AG04449 (cell line): ENCODE measurements around the gene CFAP99.

Experiments used
- CTCF ChIA-PET: fragments of 350-600 bp; formaldehyde crosslinking; extraction: SDS; loops from one replicate; lab custom pipeline; 2021; ENCODE audit warnings: antibody characterized with exemption; lab: Yijun Ruan, JAX
- POLR2A ChIA-PET: fragments of 400-600, 350-600 bp; formaldehyde crosslinking; extraction: SDS; loops from one replicate; lab custom pipeline; 2020; ENCODE audit warnings: antibody characterized with exemption, inconsistent platforms; lab: Yijun Ruan, JAX
- DNase-seq: peaks from one replicate; pipeline ENCODE4 v3.0.0-alpha.2; 2010; ENCODE audit warnings: low read depth, low spot score
- H3K4me3 ChIP-seq: 2 replicates; pipeline ENCODE4 v1.5.1; 2011; ENCODE audit warnings: low read depth, mild to moderate bottlenecking, control low read depth, low read length
- TF ChIP-seq, protein P1 (sequence below): IDR thresholded peaks from one replicate; pipeline ENCODE4 v1.5.1; 2011; ENCODE audit warnings: mild to moderate bottlenecking, moderate library complexity, low read length, control low read depth, inconsistent platforms; ENCODE audit not compliant: insufficient read depth; ENCODE audit errors: missing control alignments

Gene CFAP99

DNA sequence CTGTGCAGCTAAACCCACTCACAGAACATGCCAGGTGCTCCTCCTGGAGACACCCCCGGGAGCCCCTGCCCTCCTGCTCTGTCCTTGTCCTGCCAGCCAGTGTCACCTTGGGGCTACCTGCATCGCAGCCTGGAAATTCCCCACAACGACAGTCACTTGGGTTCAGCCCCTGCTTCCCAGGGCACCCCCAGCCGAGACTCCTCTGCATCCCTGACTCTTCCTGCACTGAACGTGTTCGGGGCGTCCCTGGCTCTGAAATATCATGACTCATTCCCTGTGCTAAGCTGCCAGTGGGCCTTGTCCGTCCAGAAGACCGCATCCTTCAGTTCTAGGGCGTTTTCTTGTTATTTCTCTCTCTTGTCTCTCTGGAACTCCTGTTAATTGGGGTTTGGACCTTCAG lies 5.8 kb downstream of the CFAP99 start:
- CTCF ChIA-PET = interaction anchor here (1.0 to 2.0 kb wide), 3 partner anchors 11 to 205 kb away, joined by 3 to 7 read pairs (median 3); no protein-coding TSS in a partner anchor
- POLR2A ChIA-PET = no interaction called here
- TF ChIP-seq, protein P1, sequence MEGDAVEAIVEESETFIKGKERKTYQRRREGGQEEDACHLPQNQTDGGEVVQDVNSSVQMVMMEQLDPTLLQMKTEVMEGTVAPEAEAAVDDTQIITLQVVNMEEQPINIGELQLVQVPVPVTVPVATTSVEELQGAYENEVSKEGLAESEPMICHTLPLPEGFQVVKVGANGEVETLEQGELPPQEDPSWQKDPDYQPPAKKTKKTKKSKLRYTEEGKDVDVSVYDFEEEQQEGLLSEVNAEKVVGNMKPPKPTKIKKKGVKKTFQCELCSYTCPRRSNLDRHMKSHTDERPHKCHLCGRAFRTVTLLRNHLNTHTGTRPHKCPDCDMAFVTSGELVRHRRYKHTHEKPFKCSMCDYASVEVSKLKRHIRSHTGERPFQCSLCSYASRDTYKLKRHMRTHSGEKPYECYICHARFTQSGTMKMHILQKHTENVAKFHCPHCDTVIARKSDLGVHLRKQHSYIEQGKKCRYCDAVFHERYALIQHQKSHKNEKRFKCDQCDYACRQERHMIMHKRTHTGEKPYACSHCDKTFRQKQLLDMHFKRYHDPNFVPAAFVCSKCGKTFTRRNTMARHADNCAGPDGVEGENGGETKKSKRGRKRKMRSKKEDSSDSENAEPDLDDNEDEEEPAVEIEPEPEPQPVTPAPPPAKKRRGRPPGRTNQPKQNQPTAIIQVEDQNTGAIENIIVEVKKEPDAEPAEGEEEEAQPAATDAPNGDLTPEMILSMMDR = no peak
- no peak for DNase-seq
- H3K4me3 ChIP-seq = no peak overlapping the region

DNA sequence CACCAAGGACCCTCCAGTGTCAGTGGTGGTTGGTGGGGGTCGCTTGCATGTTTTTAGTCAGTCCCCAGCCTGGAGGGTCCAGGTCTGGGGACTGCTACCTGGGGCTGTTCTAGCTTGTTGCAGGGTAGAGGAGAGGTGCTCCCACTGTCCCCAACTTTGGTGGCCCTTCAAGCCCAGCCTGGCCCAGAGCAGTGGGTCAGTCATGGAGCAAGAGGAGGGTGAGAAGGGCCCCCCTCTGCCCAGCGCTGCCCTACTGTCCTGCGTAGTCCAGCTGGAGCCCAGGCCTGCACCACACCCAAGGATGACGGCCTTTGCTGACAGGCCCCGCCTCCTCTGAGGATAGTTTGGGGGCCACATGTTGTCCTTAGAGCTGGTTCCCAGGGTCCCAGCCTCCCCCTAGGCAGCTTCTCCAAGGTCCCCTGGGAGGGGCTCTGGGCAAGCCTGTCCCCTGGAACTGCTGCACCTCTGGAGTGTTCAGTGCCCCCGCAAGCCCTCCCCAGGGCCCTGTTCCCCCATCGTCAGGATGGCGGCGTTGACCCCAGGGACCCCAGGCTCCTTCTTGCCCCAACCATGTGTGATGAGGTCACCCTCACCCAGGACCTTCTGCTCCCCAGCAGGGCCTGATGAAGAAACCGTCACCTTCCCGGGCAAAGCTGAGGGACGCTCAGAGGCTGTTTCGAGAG lies 6.8 kb downstream of the CFAP99 start:
- CTCF ChIA-PET = interaction anchor here (1.0 to 2.0 kb wide), 2 partner anchors 11 to 12 kb away, joined by 3 to 7 read pairs; no protein-coding TSS in a partner anchor
- no peak for DNase-seq
- no peak overlapping the region for H3K4me3 ChIP-seq
- TF ChIP-seq, protein P1 = no peak
- POLR2A ChIA-PET = no interaction called here

DNA sequence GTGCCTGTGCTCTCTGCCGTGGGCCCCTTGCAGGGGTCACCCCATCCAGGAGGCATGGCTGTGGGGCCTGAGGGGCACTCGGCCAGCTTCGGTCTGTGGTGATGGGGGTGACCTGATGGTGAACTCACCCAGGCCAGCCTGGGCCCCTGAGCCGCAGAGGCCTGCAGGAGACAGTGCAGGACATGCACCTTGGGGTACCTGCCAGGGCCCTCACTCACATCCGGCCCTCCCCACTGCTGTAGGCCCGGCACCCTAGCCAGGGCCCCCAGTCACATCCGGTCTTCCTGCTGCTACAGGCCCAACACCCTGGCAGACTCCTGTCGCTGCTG lies 7.3 kb downstream of the CFAP99 start:
- H3K4me3 ChIP-seq = no peak overlapping the region
- ChIA-PET POLR2A (no interaction called here), CTCF (interaction anchor here (2.0 kb wide), 1 partner anchor 10 kb away, joined by 7 read pairs; no protein-coding TSS in a partner anchor)
- DNase-seq = no peak
- TF ChIP-seq, protein P1 = no peak

DNA sequence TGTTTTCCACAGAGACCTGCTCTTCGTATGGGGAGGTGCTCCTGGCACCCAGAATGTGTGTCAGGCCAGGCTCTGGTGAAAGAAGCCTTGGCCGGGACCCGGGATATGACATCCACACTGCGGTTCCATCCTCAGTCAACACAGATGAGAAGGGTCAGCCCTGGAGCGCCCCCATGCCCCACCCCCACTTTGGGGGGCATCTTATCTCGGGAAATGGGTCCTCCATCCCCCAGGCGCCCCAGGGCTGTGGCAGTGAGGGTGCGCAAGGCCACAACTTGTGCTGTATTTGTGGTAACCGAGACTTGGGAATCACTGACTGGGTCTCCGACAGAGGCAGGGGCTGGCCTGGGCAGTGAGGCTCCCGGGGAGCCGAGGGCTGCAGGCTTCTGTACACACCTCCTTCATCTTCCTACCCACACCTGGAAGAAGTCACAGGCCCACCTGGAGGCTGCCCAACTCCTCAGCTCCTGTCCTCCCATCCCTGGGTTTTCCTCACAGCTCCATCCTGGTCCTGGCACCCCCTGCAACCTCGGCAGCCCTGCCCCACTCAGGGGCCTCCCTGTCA lies 8.0 kb downstream of the CFAP99 start:
- TF ChIP-seq, protein P1 = no peak
- H3K4me3 ChIP-seq = no peak overlapping the region
- ChIA-PET CTCF (interaction anchor here (2.0 kb wide), 1 partner anchor 10 kb away, joined by 11 read pairs; no protein-coding TSS in a partner anchor), POLR2A (no interaction called here)
- DNase-seq = no peak

DNA sequence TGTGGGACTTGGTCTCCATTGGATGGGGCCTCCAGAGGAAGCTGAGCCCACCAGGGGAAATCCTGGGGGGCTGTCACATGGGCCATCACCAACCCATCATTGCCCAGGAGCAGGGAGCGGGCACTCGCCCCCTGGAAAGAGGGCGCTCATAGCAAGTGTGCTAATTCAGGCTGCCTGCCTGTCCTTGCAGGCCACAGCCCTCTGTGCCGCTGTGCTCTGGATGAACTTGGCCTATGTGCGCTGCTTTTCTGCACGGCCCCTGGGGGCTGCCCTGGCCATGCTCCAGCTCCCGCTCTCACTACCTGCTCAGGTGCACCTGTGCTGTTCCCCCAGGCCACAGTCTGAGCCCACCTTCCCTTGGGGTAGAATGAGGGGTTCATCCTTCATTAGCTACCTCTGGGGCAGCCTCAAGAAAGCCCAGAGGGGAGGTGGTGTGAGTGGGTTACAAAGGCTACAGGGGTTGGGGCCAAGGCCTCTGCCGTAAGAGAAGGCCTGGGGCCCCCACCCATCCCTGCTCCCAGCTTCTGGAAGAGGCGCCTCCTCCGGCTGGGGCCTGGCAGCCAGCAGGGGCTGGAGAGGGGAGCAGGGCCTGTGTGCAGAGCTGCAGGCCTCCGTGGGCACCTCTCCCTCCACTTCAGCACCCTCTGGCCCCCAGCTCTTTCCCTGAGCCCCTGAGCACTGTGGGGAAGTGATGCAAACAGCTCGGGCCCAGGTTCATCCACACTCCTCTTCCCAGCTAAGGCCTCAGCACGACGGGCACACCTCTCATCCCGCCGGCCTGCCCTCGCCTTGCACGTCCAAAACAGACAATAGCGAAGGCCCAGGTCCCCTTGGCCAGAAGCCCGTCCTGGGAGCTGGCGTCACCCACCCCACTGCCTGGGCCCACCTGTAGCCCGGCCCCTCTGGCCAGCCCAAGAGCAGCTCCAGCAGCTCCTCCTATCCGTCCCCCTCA lies 8.9 kb downstream of the CFAP99 start:
- CTCF ChIA-PET = interaction anchor here (1.7 to 2.0 kb wide), 2 partner anchors 9 to 11 kb away, joined by 5 to 11 read pairs; no protein-coding TSS in a partner anchor
- POLR2A ChIA-PET = no interaction called here
- TF ChIP-seq, protein P1 = no peak
- no peak overlapping the region for H3K4me3 ChIP-seq
- DNase-seq = no peak
